Measurements from ENCODE around the gene TDRD3.

TDRD3 gene

DNA sequence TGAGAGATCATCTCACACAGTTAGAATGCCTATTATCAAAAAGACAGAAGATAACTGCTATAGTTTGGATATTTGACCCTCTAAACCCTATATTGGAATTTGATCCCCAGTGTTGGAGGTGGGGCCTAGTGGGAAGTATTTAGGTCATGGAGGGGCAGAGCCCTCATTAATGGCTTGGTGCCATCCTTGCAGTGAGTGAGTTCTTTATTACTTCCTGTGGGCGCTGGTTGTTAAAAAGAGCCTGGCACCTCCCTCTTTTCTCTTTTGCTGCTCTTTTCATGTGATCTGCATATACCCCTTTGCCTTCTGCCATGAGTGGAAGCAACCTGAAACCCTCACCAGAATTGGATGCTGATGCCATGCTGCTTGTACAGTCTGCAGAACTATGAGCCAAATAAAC is 66.8 kb downstream of the TDRD3 start:
- no peak for DNase-seq

DNA sequence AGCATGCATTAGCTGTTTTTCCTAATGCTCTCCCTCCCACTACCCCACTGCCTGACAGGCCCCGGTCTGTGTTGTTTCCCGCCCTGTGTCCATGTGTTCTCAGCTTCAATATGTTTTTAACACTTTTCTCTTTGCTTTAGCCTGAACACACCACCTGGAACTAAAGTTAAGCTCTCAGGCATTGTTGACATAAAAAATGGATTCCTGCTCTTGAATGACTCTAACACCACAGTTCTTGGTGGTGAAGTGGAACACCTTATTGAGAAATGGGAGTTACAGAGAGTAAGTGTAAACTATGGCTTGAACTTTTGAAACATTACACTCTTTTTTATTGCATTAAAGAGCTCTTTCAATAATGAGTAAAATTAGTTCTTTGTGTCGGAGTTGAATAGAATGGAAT is 70.1 kb downstream of the TDRD3 start:
- no peak for DNase-seq

DNA sequence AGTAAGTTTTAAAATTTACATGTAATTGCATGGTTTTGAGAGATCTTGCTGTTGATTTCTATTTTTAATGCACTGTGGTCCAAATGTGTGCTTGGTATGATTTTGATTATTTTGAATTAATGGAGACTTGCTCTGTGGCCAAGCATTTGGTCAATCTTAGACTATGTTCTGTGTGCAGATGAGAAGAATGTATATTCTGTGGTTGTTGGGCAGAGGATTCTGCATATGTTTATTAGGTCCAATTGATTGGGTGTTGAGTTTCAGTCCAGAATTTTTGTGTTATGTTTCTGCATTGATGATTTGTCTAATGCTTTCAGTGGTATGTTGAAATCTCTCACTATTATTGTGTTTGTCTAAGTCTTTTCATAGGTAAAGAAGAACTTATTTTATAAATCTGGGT is 82.3 kb downstream of the TDRD3 start:
- DNase-seq: no peak

DNA sequence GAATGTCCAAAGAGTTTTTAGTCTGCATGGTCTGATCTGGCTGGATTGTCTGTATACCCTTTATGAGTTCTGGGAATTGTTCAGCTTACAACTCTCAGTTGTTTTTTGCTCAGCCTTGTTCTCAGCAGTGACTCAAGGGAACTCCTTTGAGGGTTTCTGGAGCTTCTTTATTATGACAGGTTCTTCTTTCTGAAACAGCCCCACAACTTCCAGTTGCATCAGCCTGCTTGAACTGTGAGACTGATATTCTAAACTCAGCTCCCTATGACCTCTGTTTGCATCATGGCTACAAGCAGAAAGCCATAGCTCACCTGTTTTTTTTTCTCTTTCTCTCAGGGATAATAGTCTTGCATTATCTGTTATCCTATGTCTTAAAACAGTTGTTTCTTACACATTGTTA is 85.0 kb downstream of the TDRD3 start:
- peak; percentile 59 for DNase-seq

DNA sequence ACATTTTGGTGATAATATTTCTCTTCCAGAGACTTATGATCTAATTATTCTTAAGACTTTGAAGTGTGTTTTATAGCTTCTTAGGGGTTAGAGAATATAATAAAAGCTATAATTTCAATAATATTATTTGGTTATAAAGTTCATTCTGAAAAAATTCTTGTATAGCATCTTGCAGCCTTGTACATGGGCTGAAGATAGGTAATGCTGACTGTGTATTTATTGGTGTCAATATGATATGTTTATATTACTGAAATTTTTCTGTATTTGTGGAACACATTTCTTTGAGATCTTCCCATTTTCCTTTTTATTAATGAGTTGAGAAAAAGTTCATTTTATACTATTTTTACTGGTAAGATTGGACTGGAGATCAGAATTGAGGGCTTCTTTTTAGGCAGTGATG is 87.8 kb downstream of the TDRD3 start:
- no peak for DNase-seq

DNA sequence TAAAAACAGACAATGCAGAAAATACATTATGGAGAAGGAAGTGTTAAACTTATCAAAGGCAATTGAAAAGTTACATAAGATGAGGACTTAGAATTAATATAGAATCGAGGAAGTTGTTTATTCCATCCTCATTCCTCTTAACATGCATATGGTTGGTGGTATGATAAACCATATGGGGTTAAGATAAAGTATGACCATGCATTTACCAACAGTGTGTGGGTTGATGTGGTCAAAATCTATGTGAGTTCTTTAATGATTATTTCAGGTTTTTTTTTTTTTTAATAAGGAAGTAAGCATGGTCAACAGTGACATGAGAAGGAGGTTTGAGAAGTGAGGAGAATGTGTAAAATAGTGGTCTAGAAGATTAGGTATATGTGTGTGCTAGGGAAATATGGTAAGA is 94.5 kb downstream of the TDRD3 start:
- no peak for DNase-seq

DNA sequence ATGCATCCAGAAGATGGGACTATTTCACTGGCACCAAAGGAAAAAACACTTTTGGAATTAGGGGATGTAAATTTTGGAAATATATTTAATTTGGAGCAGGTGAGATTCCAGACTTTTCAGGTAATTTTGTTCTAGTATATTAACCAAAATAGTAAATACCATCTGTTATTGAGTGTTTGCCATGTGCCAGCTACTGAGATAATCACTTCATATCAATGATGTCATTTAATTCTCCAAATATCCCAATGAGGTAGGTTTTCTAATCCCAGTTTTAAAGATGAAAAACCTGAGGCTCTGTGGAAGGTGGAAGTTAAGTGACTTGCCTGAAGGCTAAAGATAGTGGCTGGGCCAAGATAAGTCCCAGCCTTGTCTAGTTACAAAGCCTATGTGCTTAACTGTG is 95.2 kb downstream of the TDRD3 start:
- DNase-seq: no peak

DNA sequence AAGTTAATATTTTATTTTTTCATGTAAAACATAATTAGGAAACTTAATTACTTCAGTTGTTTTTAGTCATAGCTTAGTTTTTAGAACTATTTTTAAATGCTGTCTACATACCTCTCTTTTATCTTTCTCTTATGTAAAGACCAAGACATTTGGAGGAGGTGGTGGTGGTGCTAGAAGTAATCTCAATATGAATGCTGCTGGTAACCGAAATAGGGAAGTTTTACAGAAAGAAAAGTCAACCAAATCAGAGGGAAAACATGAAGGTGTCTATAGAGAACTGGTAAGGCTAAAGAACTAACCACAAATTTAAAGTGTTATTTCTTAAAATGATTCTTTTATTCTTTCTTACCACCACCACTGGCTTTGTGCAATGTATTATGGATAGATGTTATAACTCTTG is 97.3 kb downstream of the TDRD3 start:
- no peak for DNase-seq

DNA sequence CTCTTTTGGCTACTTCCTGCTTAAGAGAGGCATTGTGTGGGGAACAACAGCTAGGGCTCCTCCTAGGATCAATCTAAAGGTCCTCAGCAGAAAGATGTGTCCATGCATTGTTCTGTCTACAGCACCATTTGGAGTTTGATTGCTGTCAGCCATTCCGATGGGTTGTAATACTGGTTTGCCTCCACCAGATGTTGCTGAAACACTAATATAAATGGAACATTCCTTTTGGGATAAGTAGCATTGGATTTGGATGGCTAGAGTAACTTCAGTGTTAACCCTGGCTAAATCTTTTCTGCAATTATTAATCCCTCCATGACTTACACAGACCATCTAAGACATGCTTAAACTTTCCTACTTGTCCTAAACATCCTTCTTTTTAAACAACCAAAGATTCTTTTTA is 104.2 kb downstream of the TDRD3 start:
- DNase-seq: no peak

DNA sequence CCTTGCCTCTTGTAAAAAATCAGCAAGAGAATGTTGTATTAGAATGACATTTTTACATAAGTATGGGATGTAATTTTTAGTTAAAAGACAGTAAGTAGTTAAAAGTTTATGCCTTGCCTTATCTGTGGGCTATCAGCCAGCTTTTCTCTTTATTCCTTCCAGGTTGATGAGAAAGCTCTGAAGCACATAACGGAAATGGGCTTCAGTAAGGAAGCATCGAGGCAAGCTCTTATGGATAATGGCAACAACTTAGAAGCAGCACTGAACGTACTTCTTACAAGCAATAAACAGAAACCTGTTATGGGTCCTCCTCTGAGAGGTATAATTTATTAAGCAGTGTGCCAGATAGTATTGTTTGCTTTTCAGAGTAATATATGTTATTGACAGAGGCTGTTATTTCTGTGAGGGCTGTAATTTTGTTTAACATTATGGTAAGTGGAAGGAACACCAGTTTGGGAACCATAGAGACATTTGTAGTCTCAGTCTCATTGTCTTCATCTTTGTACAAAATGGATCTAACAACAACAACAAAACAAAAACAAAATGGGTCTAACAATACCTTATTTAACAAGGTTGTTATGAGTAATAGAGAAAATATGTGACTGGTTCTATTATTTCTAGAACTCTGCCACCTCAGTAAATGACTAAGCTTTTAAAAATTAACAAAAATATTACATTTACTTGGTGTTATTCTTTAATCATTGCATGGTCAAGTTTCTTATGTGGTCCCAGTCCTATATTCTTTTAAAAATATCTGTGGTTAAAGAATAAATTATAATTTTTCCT is 112.8 kb downstream of the TDRD3 start:
- no peak for DNase-seq

DNA sequence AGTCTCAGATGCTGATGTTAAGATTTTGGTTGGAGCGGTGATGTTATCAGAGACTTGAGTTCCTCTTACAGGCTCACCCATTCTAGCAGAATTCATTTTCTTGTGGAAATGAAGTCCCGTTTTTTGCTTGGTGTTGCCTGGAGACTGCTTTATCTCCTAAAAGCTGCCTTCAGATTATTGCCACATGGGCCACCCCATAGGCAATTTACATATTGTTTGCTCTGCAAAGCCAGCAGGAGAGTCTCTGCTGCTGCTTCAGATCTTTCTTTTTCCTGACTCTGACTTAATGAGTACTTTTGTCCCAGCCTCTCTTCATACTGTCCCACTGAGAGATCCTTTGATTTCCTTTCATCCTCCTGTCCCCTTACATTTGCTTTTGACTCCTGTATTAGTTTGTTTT is 114.6 kb downstream of the TDRD3 start:
- no peak for DNase-seq

DNA sequence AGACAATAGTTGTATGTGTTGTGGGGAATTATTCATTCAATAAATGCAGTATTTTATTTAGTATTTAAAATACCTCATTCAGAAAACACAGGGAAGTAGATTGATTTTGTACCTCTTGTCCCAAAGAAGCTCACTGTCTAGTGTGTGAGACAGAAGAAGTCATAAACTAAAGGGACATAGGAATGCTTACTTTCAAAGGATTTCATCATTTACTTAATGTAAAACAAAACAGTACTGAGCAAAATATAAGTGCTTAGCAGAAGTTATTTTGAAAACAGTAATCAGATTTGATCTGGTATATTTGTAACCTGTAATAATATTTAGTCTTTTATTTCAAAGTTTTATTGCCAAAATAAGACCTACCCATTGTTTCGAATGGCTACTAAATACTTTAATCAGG is 117.9 kb downstream of the TDRD3 start:
- no peak for DNase-seq

DNA sequence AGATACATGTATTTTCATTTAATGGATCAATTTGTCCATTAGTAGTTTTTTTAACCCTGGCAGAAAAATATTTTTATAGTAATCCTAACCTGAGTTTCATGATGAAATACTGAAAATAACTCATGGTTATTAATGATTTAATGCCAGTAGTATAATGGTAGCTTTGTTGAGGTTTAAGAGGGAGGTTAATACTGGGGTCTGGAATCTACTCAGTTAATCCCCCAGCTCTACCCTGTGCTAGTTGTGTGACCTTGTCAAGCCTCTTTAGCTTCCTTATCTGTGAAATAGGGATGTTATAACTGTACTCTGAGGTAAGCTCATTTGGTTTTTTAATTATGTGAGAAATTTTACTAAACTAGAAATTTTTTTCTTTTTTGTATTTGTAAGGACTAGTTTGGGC is 122.5 kb downstream of the TDRD3 start:
- DNase-seq: no peak

DNA sequence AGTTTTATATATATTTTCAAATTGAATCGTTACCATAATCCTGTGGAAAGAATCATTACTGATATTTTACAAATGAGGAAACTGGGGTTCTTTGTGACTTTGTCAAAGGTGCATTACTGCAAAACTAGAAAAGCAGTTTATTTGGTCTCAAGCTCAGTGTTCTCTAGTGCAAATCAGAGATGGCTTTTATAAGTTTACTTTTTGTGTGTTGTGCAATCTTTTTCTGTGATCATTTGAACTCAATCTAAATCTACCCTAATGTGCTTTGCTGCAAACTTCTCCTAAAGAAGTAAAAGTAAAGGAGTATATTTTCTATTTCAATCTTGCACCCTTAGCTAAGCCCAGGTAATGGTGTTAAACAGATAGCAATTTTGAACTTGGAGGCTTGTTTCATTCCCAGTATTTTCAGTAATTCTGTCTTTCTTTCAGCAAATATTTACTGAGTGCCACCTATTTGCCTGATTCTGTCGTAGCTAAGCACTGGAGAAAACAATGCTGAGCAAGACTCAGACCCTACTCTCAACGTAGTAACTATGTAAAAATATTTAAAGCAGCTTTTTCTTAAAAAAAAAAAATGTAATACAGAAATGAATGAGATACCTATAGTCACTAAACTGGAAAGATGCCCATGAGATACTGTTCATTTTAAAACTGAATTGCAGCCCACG is 124.0 kb downstream of the TDRD3 start:
- DNase-seq: no peak

DNA sequence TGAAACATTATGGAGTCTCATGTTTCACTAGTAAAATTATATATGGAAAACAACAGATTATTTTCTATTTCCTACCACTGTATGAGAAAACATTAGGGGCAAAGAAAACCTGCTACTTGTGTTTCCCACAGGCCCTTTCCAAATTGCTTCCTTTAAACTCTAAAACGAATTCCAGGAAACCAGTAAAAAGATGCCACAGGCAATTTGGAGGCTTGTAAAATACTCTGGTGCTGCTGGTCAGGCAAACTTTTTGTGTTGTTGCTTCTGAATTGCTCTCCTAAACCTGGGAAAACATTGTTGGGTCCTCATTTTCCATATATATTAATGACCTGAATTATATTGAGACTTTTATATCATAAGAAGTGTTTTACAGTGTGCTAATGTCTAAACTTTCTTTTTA is 141.5 kb downstream of the TDRD3 start:
- DNase-seq: no peak

DNA sequence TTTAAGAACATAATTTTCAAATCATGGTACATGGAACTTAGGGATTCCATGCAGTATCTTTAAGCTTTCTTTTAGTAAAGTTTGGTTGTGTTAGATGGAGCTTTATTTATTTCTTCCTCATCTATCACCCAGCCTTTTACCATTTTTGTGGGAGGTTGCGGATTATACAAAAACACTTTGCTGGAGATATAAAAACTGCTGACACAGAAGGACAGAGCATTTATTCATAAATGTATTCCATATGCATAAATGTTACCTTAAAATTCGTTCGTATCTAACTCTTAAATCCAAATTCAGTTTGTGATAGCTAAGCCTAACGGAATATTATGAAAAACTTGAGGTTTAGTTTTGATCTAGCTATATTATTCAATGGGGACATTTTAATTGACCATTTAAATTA is 143.3 kb downstream of the TDRD3 start:
- no peak for DNase-seq

DNA sequence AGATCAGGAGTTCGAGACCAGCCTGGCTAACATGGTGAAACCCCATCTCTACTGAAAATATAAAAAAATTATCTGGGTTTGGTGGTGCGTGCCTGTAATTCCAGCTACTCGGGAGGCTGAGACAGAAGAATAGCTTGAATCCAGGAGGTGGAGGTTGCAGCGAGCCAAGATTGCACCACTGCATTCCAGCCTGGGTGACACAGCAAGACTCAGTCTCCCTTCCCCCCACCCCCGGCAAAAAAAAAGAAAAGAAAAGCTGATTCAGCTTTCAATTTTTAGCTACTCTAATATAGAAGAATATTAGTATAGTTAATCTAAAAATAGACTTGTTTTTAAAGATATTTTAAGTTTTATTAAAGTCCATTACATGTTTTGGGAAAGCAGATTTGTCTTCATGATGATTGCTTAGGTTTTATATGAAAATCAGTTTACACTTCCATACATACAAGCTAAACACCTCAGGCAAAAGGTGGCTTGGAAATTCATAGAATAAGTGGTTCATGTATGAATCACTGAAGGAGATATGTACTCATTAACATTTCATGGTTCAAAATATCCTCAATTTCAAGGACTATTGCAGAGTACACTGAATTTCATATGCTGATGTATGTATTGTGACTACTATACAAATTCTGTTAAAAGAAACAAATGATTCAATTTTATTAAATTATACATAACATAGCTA is 165.2 kb downstream of the TDRD3 start:
- DNase-seq: no peak

DNA sequence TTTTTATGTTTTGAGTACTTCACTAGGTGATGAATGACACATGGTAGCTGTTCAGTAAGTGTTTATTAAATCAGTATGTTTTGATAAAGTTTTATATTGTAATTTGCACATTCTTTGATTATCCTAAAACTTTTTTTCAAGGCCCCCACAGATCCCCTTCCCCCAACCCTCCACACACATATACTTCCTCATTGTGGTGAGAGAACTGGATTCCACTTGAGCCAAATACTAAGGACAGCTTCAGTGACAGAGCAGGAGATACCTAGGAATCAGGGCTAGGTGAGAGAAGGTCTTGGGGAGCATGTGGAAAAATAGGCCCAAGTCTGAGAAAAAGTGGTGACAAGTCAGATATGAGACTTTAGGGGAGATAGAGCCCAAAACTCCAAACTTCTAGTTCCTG is 174.6 kb downstream of the TDRD3 start:
- DNase-seq: peak; percentile 9

DNA sequence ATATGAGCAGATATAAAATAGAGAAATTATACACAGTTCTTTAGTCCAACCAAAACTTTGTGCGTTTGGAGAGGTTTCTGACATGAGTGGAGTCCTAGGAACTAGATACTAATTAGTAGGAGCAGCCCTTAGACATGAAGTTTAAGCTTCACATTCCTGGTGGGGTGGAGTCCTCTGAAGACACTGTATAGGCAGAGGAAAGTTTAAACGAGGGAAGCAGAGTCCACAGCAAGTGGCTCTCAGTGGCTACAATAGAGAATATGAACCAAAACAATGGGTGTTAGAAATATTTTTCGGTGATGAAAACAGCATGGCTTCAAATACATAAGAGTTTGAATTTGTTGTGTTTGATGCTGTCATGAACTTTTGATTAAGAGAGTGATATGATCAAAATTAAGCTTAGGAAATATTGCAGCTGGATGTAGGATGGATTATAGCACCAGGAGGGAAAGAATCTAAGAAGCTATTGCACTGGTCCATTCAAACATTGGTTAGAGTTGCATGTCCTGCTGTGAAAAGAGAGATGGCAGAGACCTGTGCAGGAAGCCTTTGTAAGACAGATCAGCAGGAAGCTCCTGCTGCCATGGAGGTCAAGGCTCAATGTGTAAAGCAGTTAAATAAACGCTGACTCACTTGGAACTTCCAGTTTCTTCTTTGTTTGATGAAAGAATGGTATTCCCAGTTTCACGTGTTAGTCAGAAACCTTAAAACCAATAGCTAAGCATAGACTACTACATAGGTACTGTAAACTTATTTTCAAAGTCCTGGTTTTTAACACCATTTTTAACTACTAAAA is 175.2 kb downstream of the TDRD3 start:
- DNase-seq: peak; percentile 30

DNA sequence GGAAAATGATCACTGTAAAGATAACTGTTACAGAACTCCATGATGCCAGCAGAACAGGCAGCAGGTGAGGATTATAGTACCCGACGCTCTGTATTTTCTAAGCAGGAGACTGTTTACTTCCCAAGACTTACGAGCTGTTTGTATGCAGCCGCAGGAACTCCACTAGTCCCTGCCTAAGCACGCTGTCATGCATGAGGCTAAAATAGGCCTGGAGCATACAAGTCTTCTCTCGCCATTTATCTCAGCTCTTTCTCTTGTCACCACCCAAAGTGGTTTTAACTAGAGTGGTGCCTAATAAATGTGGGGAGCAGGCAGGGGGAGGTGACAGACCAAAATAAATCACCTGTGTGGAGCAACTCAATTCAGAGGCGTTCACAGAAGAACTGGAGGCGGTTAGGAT is 175.8 kb downstream of the TDRD3 start:
- no peak for DNase-seq

DNA sequence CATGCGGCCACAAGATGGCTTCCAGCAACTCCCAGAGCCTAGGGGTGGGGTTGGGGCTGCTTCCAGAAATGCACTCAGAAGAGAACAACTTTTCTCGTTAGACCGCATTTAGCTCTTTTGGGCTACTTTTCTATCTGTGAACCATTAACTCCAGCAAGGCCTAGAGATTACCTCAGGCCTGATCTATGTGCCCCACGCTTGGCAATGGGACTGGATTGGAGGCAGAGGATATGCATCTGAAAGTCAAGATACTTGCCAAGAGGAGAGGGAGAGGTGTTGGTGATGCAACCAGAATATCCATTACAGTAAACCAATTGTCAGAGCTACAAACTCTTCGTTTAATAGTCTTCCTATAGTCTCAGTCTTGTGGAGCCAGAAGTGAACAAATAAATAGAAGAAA is 177.7 kb downstream of the TDRD3 start:
- DNase-seq: no peak

DNA sequence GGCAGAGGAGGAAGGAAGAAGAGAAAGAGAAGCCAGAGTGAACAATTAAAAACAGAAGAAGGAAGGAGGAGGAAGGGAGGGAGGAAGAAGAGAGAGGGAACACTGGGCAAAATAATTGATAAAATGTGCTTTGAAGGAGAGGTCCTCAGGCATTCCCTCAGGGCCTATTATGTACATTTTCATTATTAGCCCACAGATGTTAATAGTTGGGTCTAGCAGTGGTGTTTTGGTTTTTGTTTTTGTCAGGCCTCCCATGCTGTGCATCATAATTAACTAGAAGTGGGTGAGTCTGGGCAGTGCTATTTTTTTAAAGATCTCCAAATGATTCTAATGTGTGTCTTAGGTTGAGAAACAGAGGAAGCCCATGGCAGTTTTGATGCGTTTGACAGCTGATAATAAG is 178.1 kb downstream of the TDRD3 start:
- peak; percentile 8 for DNase-seq

DNA sequence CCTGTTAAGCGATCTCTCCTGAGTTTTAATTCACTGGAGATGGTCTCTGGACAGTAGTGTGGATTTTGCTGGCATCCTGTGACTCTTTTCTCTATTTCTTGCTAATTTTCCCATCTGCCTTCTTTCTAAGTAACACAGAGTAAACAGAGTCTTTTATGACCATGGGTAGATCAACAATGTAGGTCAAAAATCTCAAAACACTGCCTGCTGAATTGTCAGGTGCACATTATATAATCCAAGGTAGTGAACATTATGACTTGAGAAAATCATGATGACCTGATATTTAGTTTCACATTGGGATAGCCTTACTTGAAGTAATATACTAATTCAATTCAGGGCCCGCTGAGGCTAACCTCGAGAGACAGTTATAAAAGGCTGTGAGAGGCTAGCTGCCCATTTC is 180.7 kb downstream of the TDRD3 start:
- no peak for DNase-seq

Data from MV-4-11 (cell line).